Trophoblast cell (in vitro differentiated cells and primary cell): Measurements from ENCODE around the gene PCLO.

ENCODE experiments used
- DNase-seq, 2 donors: peaks; one replicate each; pipeline ENCODE4 v3.0.0-alpha.2; 2016
- H2AFZ ChIP-seq: 2 replicates; pipeline ENCODE4 v1.6.1; 2013; ENCODE audit warnings: low read length, moderate library complexity, mild to moderate bottlenecking; ENCODE audit not compliant: insufficient read depth, poor library complexity
- H2AK5ac ChIP-seq: 2 replicates; pipeline ENCODE4 v1.6.1; 2013; ENCODE audit warnings: mild to moderate bottlenecking, low read length
- H2BK120ac ChIP-seq: 2 replicates; pipeline ENCODE4 v1.6.1; 2013; ENCODE audit warnings: low read length, mild to moderate bottlenecking, moderate library complexity; ENCODE audit not compliant: insufficient read depth, poor library complexity
- H2BK12ac ChIP-seq: 2 replicates; pipeline ENCODE4 v1.6.1; 2013; ENCODE audit warnings: mild to moderate bottlenecking, low read length, moderate library complexity
- H2BK5ac ChIP-seq: 2 replicates; pipeline ENCODE4 v1.6.1; 2013; ENCODE audit warnings: low read length, low read depth, moderate library complexity, mild to moderate bottlenecking; ENCODE audit not compliant: poor library complexity
- H3K14ac ChIP-seq: 2 replicates; pipeline ENCODE4 v1.6.1; 2013; ENCODE audit warnings: mild to moderate bottlenecking, low read length
- H3K18ac ChIP-seq: 2 replicates; pipeline ENCODE4 v1.6.1; 2013; ENCODE audit warnings: mild to moderate bottlenecking, low read length
- H3K23ac ChIP-seq: 2 replicates; pipeline ENCODE4 v1.6.1; 2013; ENCODE audit warnings: low read length
- H3K27ac ChIP-seq: 2 replicates; pipeline ENCODE4 v1.5.1; 2013; ENCODE audit warnings: low read depth, mild to moderate bottlenecking, inconsistent platforms, low read length, moderate library complexity
- H3K27me3 ChIP-seq: 2 replicates; pipeline ENCODE4 v1.6.1; 2013; ENCODE audit warnings: inconsistent platforms, mild to moderate bottlenecking, low read length, moderate library complexity; ENCODE audit not compliant: insufficient read depth
- H3K36me3 ChIP-seq, 2 experiments: 1 replicate in 1 of 2; 2 replicates in 1 of 2; pipeline ENCODE4 v1.6.1; 2013; ENCODE audit warnings: low read length in 2 of 2, mild to moderate bottlenecking in 2 of 2, moderate library complexity in 1 of 2; ENCODE audit not compliant: insufficient read depth in 2 of 2, control insufficient read depth in 1 of 2
- H3K4ac ChIP-seq: 2 replicates; pipeline ENCODE4 v1.6.1; 2013; ENCODE audit warnings: low read depth, mild to moderate bottlenecking, low read length, moderate library complexity
- H3K4me1 ChIP-seq, 2 experiments: 1 replicate in 1 of 2; 2 replicates in 1 of 2; pipeline ENCODE4 v1.6.1; 2013; ENCODE audit warnings: low read length in 2 of 2, mild to moderate bottlenecking in 2 of 2, moderate library complexity in 1 of 2; ENCODE audit not compliant: insufficient read depth in 2 of 2, control insufficient read depth in 1 of 2
- H3K4me2 ChIP-seq: 2 replicates; pipeline ENCODE4 v1.6.1; 2013; ENCODE audit warnings: inconsistent platforms, mild to moderate bottlenecking, low read length, moderate library complexity
- H3K4me3 ChIP-seq: 2 replicates; pipeline ENCODE4 v1.5.1; 2013; ENCODE audit warnings: mild to moderate bottlenecking, low read depth, low read length, inconsistent platforms
- H3K79me1 ChIP-seq: one replicate; pipeline ENCODE4 v1.6.1; 2013; ENCODE audit warnings: low read length
- H3K79me2 ChIP-seq: 2 replicates; pipeline ENCODE4 v1.6.1; 2013; ENCODE audit warnings: low read length, mild to moderate bottlenecking; ENCODE audit not compliant: control insufficient read depth, insufficient read depth, poor library complexity
- H3K9ac ChIP-seq: 2 replicates; pipeline ENCODE4 v1.6.1; 2013; ENCODE audit warnings: mild to moderate bottlenecking, low read length
- H3K9me3 ChIP-seq: 2 replicates; pipeline ENCODE4 v1.6.1; 2013; ENCODE audit warnings: low read depth, mild to moderate bottlenecking, control low read depth, inconsistent platforms, low read length; ENCODE audit not compliant: insufficient read depth
- H4K12ac ChIP-seq: 2 replicates; pipeline ENCODE4 v1.6.1; 2013; ENCODE audit warnings: low read depth, mild to moderate bottlenecking, low read length, moderate library complexity
- H4K8ac ChIP-seq: 2 replicates; pipeline ENCODE4 v1.6.1; 2013; ENCODE audit warnings: low read depth, mild to moderate bottlenecking, low read length, moderate library complexity
- H4K91ac ChIP-seq: one replicate; pipeline ENCODE4 v1.6.1; 2013; ENCODE audit warnings: low read depth, mild to moderate bottlenecking, low read length, moderate library complexity
- WGBS: extraction: QIAGEN DNeasy Blood & Tissue Kit; methylation state at CpG from one replicate; pipeline ENCODE4 v1.1.7; 2013; ENCODE audit warnings: missing lambda C conversion rate; ENCODE audit not compliant: insufficient read length, insufficient coverage; ENCODE audit errors: extremely low coverage; 5-methylcytosine and 5-hydroxymethylcytosine counted together

PCLO gene

GRCh38 chr7:82732677-82733076 lies 430.0 kb downstream of the PCLO start:
- Histone ChIP-seq H3K79me2 (no peaks in the 10 kb centered on the region), H3K18ac (no peak overlapping the region), H2BK12ac (no peak overlapping the region), H3K4me1 (no peaks in the 10 kb centered on the region), H3K4ac (no peak overlapping the region), H4K91ac (no peak overlapping the region), H4K8ac (no peak overlapping the region), H2AFZ (no peak overlapping the region), H3K23ac (no peak overlapping the region), H3K14ac (no peak overlapping the region), H3K4me3 (no peak overlapping the region), H2BK120ac (no peak overlapping the region), H3K36me3 (no peaks in the 10 kb centered on the region), H3K27ac (no peak overlapping the region), H2BK5ac (no peak overlapping the region), H3K4me2 (no peak overlapping the region), H3K79me1 (no peaks in the 10 kb centered on the region), H2AK5ac (no peak overlapping the region), H3K9ac (no peak overlapping the region), H3K9me3 (no peaks in the 10 kb centered on the region), H3K27me3 (no peaks in the 10 kb centered on the region), H4K12ac (no peak overlapping the region)
- no CpG with 5 or more reads among the region's 3 CpGs for WGBS
- no peak for DNase-seq

GRCh38 chr7:82729172-82730030 lies 433.3 kb downstream of the PCLO start:
- H3K9ac ChIP-seq = no peak overlapping the region
- no peaks in the 10 kb centered on the region for H3K9me3 ChIP-seq
- no peak overlapping the region for H2BK5ac ChIP-seq
- no peak overlapping the region for H2AFZ ChIP-seq
- no peak overlapping the region for H2AK5ac ChIP-seq
- no peaks in the 10 kb centered on the region for H3K79me2 ChIP-seq
- H3K4me3 ChIP-seq = no peak overlapping the region
- no peak overlapping the region for H3K23ac ChIP-seq
- no peak overlapping the region for H2BK120ac ChIP-seq
- DNase-seq = peak in 1 of 2 donors; percentile 63
- no peaks in the 10 kb centered on the region for H3K36me3 ChIP-seq
- H4K12ac ChIP-seq = no peak overlapping the region
- WGBS = 100% methylated on average over 1 of the region's 8 CpGs
- H4K8ac ChIP-seq = no peak overlapping the region
- H2BK12ac ChIP-seq = no peak overlapping the region
- no peak overlapping the region for H3K18ac ChIP-seq
- no peaks in the 10 kb centered on the region for H3K79me1 ChIP-seq
- H3K27me3 ChIP-seq = no peaks in the 10 kb centered on the region
- H3K27ac ChIP-seq = no peak overlapping the region
- H3K4me2 ChIP-seq = no peak overlapping the region
- no peaks in the 10 kb centered on the region for H3K4me1 ChIP-seq
- H4K91ac ChIP-seq = no peak overlapping the region
- H3K14ac ChIP-seq = no peak overlapping the region
- no peak overlapping the region for H3K4ac ChIP-seq

- Histone ChIP-seq H3K79me1 (no peaks in the 10 kb centered on the region), H3K4me1 (no peaks in the 10 kb centered on the region), H4K91ac (peak overlapping the region; percentile 5), H3K27ac (no peak overlapping the region), H3K27me3 (no peaks in the 10 kb centered on the region), H3K9me3 (no peaks in the 10 kb centered on the region), H2AK5ac (no peak overlapping the region), H3K14ac (no peak overlapping the region), H4K8ac (no peak overlapping the region), H4K12ac (no peak overlapping the region), H3K79me2 (no peaks in the 10 kb centered on the region), H3K4me3 (no peak overlapping the region), H2AFZ (no peak overlapping the region), H2BK12ac (no peak overlapping the region), H2BK5ac (no peak overlapping the region), H3K18ac (no peak overlapping the region), H3K4ac (no peak overlapping the region), H3K36me3 (no peaks in the 10 kb centered on the region), H3K23ac (no peak overlapping the region), H3K9ac (no peak overlapping the region), H2BK120ac (no peak overlapping the region), H3K4me2 (no peak overlapping the region)
- WGBS = no CpG with 5 or more reads among the region's 7 CpGs
- no peak for DNase-seq
These were observed 436.5 kb downstream of the PCLO start for GRCh38 chr7:82726038-82726800.

GRCh38 chr7:82723411-82723810 lies 439.3 kb downstream of the PCLO start:
- H3K4me1 ChIP-seq = no peaks in the 10 kb centered on the region
- H3K27me3 ChIP-seq = no peaks in the 10 kb centered on the region
- no peak overlapping the region for H4K12ac ChIP-seq
- no peak overlapping the region for H3K4ac ChIP-seq
- no peak overlapping the region for H2BK5ac ChIP-seq
- no peak overlapping the region for H4K91ac ChIP-seq
- no peak overlapping the region for H3K23ac ChIP-seq
- H3K36me3 ChIP-seq = no peaks in the 10 kb centered on the region
- no peak overlapping the region for H3K14ac ChIP-seq
- no peak overlapping the region for H3K4me3 ChIP-seq
- no peak overlapping the region for H2BK120ac ChIP-seq
- H3K79me1 ChIP-seq = no peaks in the 10 kb centered on the region
- WGBS = no CpG with 5 or more reads among the region's 1 CpG
- no peak for DNase-seq
- H2BK12ac ChIP-seq = no peak overlapping the region
- no peak overlapping the region for H3K27ac ChIP-seq
- no peak overlapping the region for H3K9ac ChIP-seq
- no peak overlapping the region for H2AFZ ChIP-seq
- H4K8ac ChIP-seq = no peak overlapping the region
- H3K79me2 ChIP-seq = no peaks in the 10 kb centered on the region
- no peak overlapping the region for H2AK5ac ChIP-seq
- H3K9me3 ChIP-seq = no peaks in the 10 kb centered on the region
- H3K18ac ChIP-seq = no peak overlapping the region
- no peak overlapping the region for H3K4me2 ChIP-seq
